Measurements from ENCODE around the gene DNAH6. TPM values are rescaled to one million over a fixed set of nuclear protein-coding genes. Genes with fewer than 3 reads are reported as not detected.

The DNAH6 gene
- total and polyA plus RNA-seq, 2 of the 8 experiments (the other 6 are each of a cell fraction or from before 2014, with no cell fraction given): 0.06 to 0.43 TPM

DNA sequence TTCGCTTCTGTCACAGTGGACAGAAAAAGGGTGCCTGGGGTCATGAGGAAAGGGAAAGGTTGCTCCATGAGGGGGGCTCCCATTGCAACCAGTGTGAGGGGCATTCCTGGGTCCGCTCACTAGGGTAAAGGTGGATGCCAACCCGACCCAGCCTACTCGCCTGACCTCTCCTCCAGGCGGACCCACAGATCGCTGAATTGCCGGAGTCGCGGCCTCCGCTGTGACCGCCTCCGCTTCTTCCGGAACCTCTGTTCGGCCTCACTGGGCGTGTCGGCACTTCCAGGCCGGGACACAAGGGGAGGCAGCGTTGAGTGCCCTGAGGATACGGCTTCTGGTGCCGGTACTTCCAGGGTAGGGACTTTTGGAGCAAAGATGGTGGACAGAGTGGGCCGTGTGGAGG, 307.5 kb downstream of the DNAH6 start (continued):
- TF ChIP-seq, protein P1, sequence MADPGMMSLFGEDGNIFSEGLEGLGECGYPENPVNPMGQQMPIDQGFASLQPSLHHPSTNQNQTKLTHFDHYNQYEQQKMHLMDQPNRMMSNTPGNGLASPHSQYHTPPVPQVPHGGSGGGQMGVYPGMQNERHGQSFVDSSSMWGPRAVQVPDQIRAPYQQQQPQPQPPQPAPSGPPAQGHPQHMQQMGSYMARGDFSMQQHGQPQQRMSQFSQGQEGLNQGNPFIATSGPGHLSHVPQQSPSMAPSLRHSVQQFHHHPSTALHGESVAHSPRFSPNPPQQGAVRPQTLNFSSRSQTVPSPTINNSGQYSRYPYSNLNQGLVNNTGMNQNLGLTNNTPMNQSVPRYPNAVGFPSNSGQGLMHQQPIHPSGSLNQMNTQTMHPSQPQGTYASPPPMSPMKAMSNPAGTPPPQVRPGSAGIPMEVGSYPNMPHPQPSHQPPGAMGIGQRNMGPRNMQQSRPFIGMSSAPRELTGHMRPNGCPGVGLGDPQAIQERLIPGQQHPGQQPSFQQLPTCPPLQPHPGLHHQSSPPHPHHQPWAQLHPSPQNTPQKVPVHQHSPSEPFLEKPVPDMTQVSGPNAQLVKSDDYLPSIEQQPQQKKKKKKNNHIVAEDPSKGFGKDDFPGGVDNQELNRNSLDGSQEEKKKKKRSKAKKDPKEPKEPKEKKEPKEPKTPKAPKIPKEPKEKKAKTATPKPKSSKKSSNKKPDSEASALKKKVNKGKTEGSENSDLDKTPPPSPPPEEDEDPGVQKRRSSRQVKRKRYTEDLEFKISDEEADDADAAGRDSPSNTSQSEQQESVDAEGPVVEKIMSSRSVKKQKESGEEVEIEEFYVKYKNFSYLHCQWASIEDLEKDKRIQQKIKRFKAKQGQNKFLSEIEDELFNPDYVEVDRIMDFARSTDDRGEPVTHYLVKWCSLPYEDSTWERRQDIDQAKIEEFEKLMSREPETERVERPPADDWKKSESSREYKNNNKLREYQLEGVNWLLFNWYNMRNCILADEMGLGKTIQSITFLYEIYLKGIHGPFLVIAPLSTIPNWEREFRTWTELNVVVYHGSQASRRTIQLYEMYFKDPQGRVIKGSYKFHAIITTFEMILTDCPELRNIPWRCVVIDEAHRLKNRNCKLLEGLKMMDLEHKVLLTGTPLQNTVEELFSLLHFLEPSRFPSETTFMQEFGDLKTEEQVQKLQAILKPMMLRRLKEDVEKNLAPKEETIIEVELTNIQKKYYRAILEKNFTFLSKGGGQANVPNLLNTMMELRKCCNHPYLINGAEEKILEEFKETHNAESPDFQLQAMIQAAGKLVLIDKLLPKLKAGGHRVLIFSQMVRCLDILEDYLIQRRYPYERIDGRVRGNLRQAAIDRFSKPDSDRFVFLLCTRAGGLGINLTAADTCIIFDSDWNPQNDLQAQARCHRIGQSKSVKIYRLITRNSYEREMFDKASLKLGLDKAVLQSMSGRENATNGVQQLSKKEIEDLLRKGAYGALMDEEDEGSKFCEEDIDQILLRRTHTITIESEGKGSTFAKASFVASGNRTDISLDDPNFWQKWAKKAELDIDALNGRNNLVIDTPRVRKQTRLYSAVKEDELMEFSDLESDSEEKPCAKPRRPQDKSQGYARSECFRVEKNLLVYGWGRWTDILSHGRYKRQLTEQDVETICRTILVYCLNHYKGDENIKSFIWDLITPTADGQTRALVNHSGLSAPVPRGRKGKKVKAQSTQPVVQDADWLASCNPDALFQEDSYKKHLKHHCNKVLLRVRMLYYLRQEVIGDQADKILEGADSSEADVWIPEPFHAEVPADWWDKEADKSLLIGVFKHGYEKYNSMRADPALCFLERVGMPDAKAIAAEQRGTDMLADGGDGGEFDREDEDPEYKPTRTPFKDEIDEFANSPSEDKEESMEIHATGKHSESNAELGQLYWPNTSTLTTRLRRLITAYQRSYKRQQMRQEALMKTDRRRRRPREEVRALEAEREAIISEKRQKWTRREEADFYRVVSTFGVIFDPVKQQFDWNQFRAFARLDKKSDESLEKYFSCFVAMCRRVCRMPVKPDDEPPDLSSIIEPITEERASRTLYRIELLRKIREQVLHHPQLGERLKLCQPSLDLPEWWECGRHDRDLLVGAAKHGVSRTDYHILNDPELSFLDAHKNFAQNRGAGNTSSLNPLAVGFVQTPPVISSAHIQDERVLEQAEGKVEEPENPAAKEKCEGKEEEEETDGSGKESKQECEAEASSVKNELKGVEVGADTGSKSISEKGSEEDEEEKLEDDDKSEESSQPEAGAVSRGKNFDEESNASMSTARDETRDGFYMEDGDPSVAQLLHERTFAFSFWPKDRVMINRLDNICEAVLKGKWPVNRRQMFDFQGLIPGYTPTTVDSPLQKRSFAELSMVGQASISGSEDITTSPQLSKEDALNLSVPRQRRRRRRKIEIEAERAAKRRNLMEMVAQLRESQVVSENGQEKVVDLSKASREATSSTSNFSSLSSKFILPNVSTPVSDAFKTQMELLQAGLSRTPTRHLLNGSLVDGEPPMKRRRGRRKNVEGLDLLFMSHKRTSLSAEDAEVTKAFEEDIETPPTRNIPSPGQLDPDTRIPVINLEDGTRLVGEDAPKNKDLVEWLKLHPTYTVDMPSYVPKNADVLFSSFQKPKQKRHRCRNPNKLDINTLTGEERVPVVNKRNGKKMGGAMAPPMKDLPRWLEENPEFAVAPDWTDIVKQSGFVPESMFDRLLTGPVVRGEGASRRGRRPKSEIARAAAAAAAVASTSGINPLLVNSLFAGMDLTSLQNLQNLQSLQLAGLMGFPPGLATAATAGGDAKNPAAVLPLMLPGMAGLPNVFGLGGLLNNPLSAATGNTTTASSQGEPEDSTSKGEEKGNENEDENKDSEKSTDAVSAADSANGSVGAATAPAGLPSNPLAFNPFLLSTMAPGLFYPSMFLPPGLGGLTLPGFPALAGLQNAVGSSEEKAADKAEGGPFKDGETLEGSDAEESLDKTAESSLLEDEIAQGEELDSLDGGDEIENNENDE (IDR thresholded peaks at IDR 0.05; ENCODE audit: insufficient replicate concordance, low read length): no peak
- TF ChIP-seq SP4 (IDR thresholded peaks at IDR 0.05; ENCODE audit: low read length) (no peak), SP1 (IDR thresholded peaks at IDR 0.05; ENCODE audit: low read depth, low read length) (no peak)
